SK-N-SH (cell line): ENCODE data around the gene EPYC. TPM values are rescaled to one million over a fixed set of nuclear protein-coding genes. Genes with fewer than 3 reads are reported as not detected.

Source experiments
- CTCF ChIA-PET: fragments of 300-600, 350-600 bp; formaldehyde crosslinking; extraction: SDS; loops from one replicate; lab custom pipeline; 2021; lab: Yijun Ruan, JAX
- POLR2A ChIA-PET: fragments of 350-600 bp; sonication (Branson Sonifier 250); formaldehyde crosslinking; extraction: SDS; loops from one replicate; lab custom pipeline; 2020; ENCODE audit warnings: antibody characterized with exemption, inconsistent platforms; lab: Yijun Ruan, JAX
- DNase-seq: peaks from one replicate; pipeline ENCODE4 v3.0.0; 2012
- H2AFZ ChIP-seq: fragments of 200-600 bp; sonication (generic); 2 replicates; pipeline ENCODE4 v1.8.1; 2016; ENCODE audit warnings: antibody characterized with exemption, mild to moderate bottlenecking, low read depth
- H3F3A ChIP-seq: fragments of 200-600 bp; sonication (generic); replicated peaks from 2 replicates; pipeline ENCODE3; 2016; ENCODE audit warnings: antibody characterized with exemption, mild to moderate bottlenecking; ENCODE audit not compliant: insufficient read depth
- H3K27ac ChIP-seq, 2 experiments: fragments of 200-500 bp in 1 of 2; fragments of 200-600 bp in 1 of 2; sonication (Bioruptor generic) in 1 of 2; sonication (generic), shearing (Covaris generic) in 1 of 2; 2 replicates each; pipeline versions ENCODE4 v1.5.1 to v1.6.1; 2014 to 2016; ENCODE audit warnings: low read depth in 2 of 2, inconsistent platforms in 1 of 2, low read length in 1 of 2, mild to moderate bottlenecking in 1 of 2, mixed read lengths in 1 of 2
- H3K27me3 ChIP-seq: fragments of 200-600 bp; sonication (generic), shearing (Covaris generic); 2 replicates; pipeline ENCODE4 v1.6.1; 2016; ENCODE audit warnings: mixed run types; ENCODE audit not compliant: insufficient read depth
- H3K36me3 ChIP-seq, 2 experiments: fragments of 200-500 bp in 1 of 2; fragments of 200-600 bp in 1 of 2; sonication (Bioruptor generic) in 1 of 2; sonication (generic) in 1 of 2; replicated peaks in 1 of 2; 2 replicates each; pipeline versions ENCODE3 to v1.5.1; 2014 to 2016; ENCODE audit warnings: low read length in 1 of 2, mild to moderate bottlenecking in 1 of 2; ENCODE audit not compliant: insufficient read depth in 2 of 2, control insufficient read depth in 1 of 2
- H3K4me1 ChIP-seq, 2 experiments: fragments of 200-500 bp in 1 of 2; fragments of 200-600 bp in 1 of 2; sonication (Bioruptor generic) in 1 of 2; sonication (generic), shearing (Covaris generic) in 1 of 2; 2 replicates each; pipeline versions ENCODE4 v1.5.1 to v1.6.1; 2014 to 2016; ENCODE audit warnings: low read depth in 1 of 2, low read length in 1 of 2, mixed run types in 1 of 2; ENCODE audit not compliant: insufficient read depth in 2 of 2, control insufficient read depth in 1 of 2
- H3K4me2 ChIP-seq: fragments of 200-600 bp; sonication (generic), shearing (Covaris generic); 2 replicates; pipeline ENCODE4 v1.6.1; 2017; ENCODE audit warnings: mixed run types
- H3K4me3 ChIP-seq, 2 experiments: fragments of 200-500 bp in 1 of 2; fragments of 200-600 bp in 1 of 2; sonication (Bioruptor generic) in 1 of 2; sonication (generic), shearing (Covaris generic) in 1 of 2; 2 replicates each; pipeline versions ENCODE4 v1.5.1 to v1.8.1; 2014 to 2016; ENCODE audit warnings: low read depth in 2 of 2, inconsistent platforms in 1 of 2, low read length in 1 of 2, mild to moderate bottlenecking in 1 of 2, mixed read lengths in 1 of 2, moderate library complexity in 1 of 2
- H3K79me2 ChIP-seq: fragments of 200-600 bp; sonication (generic); 2 replicates; pipeline ENCODE4 v1.8.1; 2017; ENCODE audit warnings: mild to moderate bottlenecking; ENCODE audit not compliant: insufficient read depth
- H3K9ac ChIP-seq: fragments of 200-600 bp; sonication (generic); 2 replicates; pipeline ENCODE4 v1.6.1; 2017; ENCODE audit warnings: mixed run types
- H3K9me2 ChIP-seq: fragments of 200-600 bp; sonication (generic); 2 replicates; pipeline ENCODE4 v1.6.1; 2017; ENCODE audit warnings: mixed run types
- H3K9me3 ChIP-seq: fragments of 200-600 bp; sonication (generic); 2 replicates; pipeline ENCODE4 v1.6.1; 2017; ENCODE audit warnings: mixed run types, mild to moderate bottlenecking, moderate library complexity
- H4K20me1 ChIP-seq: fragments of 200-600 bp; sonication (generic); 2 replicates; pipeline ENCODE4 v1.6.1; 2017; ENCODE audit warnings: mild to moderate bottlenecking, mixed run types; ENCODE audit not compliant: insufficient read depth
- EP300 ChIP-seq, 2 experiments: IDR thresholded peaks; 2 replicates each; pipeline versions ENCODE4 v1.4.0 to v1.6.1; 2012; ENCODE audit warnings: borderline replicate concordance in 1 of 2, low read depth in 1 of 2, low read length in 1 of 2
- EZH2phosphoT487 ChIP-seq: fragments of 200-600 bp; sonication (generic); IDR thresholded peaks from 2 replicates; pipeline ENCODE4 v1.6.1; 2017; ENCODE audit warnings: low read depth, mixed run types, mild to moderate bottlenecking, antibody characterized with exemption, moderate library complexity, borderline replicate concordance
- FOSL2 ChIP-seq: IDR thresholded peaks from 2 replicates; pipeline ENCODE4 v1.4.0; 2012; ENCODE audit warnings: low read depth, mild to moderate bottlenecking, moderate library complexity, borderline replicate concordance
- FOXJ3 ChIP-seq: sonication (generic); formaldehyde crosslinking; IDR thresholded peaks from 2 replicates; pipeline ENCODE4 v1.5.1; 2020; ENCODE audit warnings: mild to moderate bottlenecking, missing genetic modification reagents
- GATA2 ChIP-seq: sonication (generic); formaldehyde crosslinking; IDR thresholded peaks from 2 replicates; pipeline ENCODE4 v1.5.0; 2020; ENCODE audit warnings: mild to moderate bottlenecking, missing genetic modification reagents
- IRF3 ChIP-seq: fragments of 150-350 bp; IDR thresholded peaks from 2 replicates; pipeline ENCODE4 v1.6.1; 2016; ENCODE audit warnings: mild to moderate bottlenecking, low read depth, low read length
- MAX ChIP-seq: IDR thresholded peaks from 2 replicates; pipeline ENCODE4 v1.4.0; 2012; ENCODE audit warnings: low read depth
- MEF2A ChIP-seq: IDR thresholded peaks from 2 replicates; pipeline ENCODE4 v1.4.0; 2012; ENCODE audit warnings: low read depth, borderline replicate concordance
- MXI1 ChIP-seq: IDR thresholded peaks from 2 replicates; pipeline ENCODE4 v1.6.1; 2012; ENCODE audit warnings: mild to moderate bottlenecking, low read depth, low read length, improper control_type of control experiment
- NFIC ChIP-seq: IDR thresholded peaks from 2 replicates; pipeline ENCODE4 v1.4.0; 2012; ENCODE audit warnings: borderline replicate concordance
- PBX3 ChIP-seq: IDR thresholded peaks from 2 replicates; pipeline ENCODE4; 2012
- POLR2AphosphoS5 ChIP-seq: IDR thresholded peaks from 2 replicates; pipeline ENCODE4 v1.6.1; 2012; ENCODE audit warnings: low read depth, low read length
- RCOR1 ChIP-seq: fragments of 150-350 bp; IDR thresholded peaks from 2 replicates; pipeline ENCODE4 v1.6.1; 2017; ENCODE audit warnings: antibody characterized with exemption, low read length
- TAF1 ChIP-seq: IDR thresholded peaks from 2 replicates; pipeline ENCODE4 v1.6.1; 2012; ENCODE audit warnings: low read depth, mild to moderate bottlenecking, low read length, moderate library complexity, borderline replicate concordance
- TEAD4 ChIP-seq: IDR thresholded peaks from 2 replicates; pipeline ENCODE4 v1.4.0; 2012; ENCODE audit warnings: mild to moderate bottlenecking, borderline replicate concordance; ENCODE audit not compliant: insufficient read depth
- USF2 ChIP-seq: fragments of 150-350 bp; IDR thresholded peaks from 2 replicates; pipeline ENCODE4 v1.6.1; 2017; ENCODE audit warnings: antibody characterized with exemption, low read length, low read depth, borderline replicate concordance
- ZBTB33 ChIP-seq: IDR thresholded peaks from 2 replicates; pipeline ENCODE4 v1.4.0; 2012; ENCODE audit warnings: low read depth, borderline replicate concordance
- WGBS: methylation state at CpG from one replicate; pipeline ENCODE4 v1.1.6; 2017; ENCODE audit warnings: low lambda C conversion rate; 5-methylcytosine and 5-hydroxymethylcytosine counted together
- polyA plus RNA-seq, 3 experiments: library from polyadenylated mRNA; depleted of rRNA; stranded (reverse); fragments of >200 nt; gene quantifications; 2 replicates each; pipeline ENCODE4 v1.2.3, GENCODE V29; 2012

Gene EPYC
- polyA plus RNA-seq, 1 of the 3 experiments (the other 2 are of a cell fraction) = not detected

DNA sequence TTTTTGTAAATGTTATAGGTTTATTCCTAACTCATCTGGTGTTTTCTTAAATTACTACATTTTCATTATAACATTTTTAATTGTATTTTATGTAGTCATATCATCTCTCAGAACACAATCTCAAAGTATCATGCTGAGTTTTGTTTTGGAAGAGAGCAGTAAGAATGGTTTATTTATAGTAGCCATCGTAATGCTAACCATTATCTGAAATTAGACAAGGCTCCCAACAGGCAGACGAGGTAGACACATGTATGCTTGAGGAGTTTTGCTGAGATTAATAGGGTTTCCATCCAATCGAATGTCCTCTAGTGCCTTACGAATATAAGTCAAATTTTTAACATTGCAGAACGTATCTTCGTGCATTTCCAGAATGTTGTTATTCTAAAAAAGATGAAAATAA is 40.8 kb downstream of the EPYC start (continued):
- TF ChIP-seq GATA2 (CRISPR knock-in tag) (no peak), EZH2phosphoT487 (no peak), TAF1 (no peak)

GRCh38 chr12:90961154-90961553 is 43.6 kb downstream of the EPYC start:
- peak overlapping the region; percentile 45; the same call in 1 of the 2 replicates for H2AFZ ChIP-seq
- H3K79me2 ChIP-seq = no peaks in the 10 kb centered on the region
- CTCF ChIA-PET = interaction anchor here (1.2 to 1.3 kb wide), 2 partner anchors 16 to 366 kb away, joined by 3 to 6 read pairs; no protein-coding TSS in a partner anchor
- no peak overlapping the region for H3K4me3 ChIP-seq
- H3K27me3 ChIP-seq = no peaks in the 10 kb centered on the region
- no peak overlapping the region for H3K9ac ChIP-seq
- no peak for DNase-seq
- 91% methylated on average over 4 of the region's 4 CpGs for WGBS
- H4K20me1 ChIP-seq = no peaks in the 10 kb centered on the region
- H3K36me3 ChIP-seq = no peaks in the 10 kb centered on the region
- POLR2A ChIA-PET = no interaction called here
- no peaks in the 10 kb centered on the region for H3K9me3 ChIP-seq
- no peaks in the 10 kb centered on the region for H3F3A ChIP-seq
- H3K4me1 ChIP-seq = no peaks in the 10 kb centered on the region; a peak in 1 of 4 replicates
- H3K27ac ChIP-seq = no peak overlapping the region
- no peaks in the 10 kb centered on the region for H3K9me2 ChIP-seq
- H3K4me2 ChIP-seq = no peak overlapping the region
- TF ChIP-seq TEAD4 = no peak
- no peak for TF ChIP-seq EZH2phosphoT487
- no peak for TF ChIP-seq POLR2AphosphoS5
- no peak for TF ChIP-seq FOSL2
- no peak for TF ChIP-seq EP300 (IDR thresholded peaks at IDR 0.05; ENCODE audit: borderline replicate concordance in 1 of 2, low read depth in 1 of 2, low read length in 1 of 2)
- no peak for TF ChIP-seq ZBTB33
- TF ChIP-seq NFIC = no peak
- TF ChIP-seq MXI1 = no peak
- TF ChIP-seq PBX3 = no peak
- TF ChIP-seq USF2 = no peak
- no peak for TF ChIP-seq RCOR1
- no peak for TF ChIP-seq TAF1
- TF ChIP-seq MEF2A = no peak
- TF ChIP-seq FOXJ3 (CRISPR knock-in tag) = no peak
- no peak for TF ChIP-seq MAX
- TF ChIP-seq IRF3 = no peak
- TF ChIP-seq, all 33 proteins: peak for 0
